GM19035 (cell line): ENCODE results near the gene WDR75.

ENCODE experiments used
- ATAC-seq: cut with Tn5 transposase; IDR thresholded peaks from one replicate; pipeline ENCODE4 v1.9.1; 2021; ENCODE audit not compliant: unreplicated experiment

The WDR75 gene

GRCh38 chr2:189492451-189492850 is 51.2 kb downstream of the WDR75 start:
- no peak for ATAC-seq

GRCh38 chr2:189498205-189498604 is 56.9 kb downstream of the WDR75 start:
- ATAC-seq, result no peak

- no peak for ATAC-seq
Observed at GRCh38 chr2:189499137-189499536, 57.9 kb downstream of the WDR75 start.

- no peak for ATAC-seq
Observed at GRCh38 chr2:189500456-189501160, 59.3 kb downstream of the WDR75 start.

GRCh38 chr2:189501487-189501886 is 60.2 kb downstream of the WDR75 start:
- no peak for ATAC-seq

- no peak for ATAC-seq
Observed at GRCh38 chr2:189502714-189503113, 61.4 kb downstream of the WDR75 start.

- ATAC-seq, result no peak
Observed at GRCh38 chr2:189504238-189504637, 63.0 kb downstream of the WDR75 start.

- no peak for ATAC-seq
Observed at GRCh38 chr2:189505492-189505891, 64.2 kb downstream of the WDR75 start.

- ATAC-seq, result no peak
Observed at GRCh38 chr2:189506514-189506976, 65.3 kb downstream of the WDR75 start.

GRCh38 chr2:189511210-189511959 is 70.1 kb downstream of the WDR75 start:
- no peak for ATAC-seq

- ATAC-seq, result no peak
Observed at GRCh38 chr2:189511960-189512319, 70.7 kb downstream of the WDR75 start.

- no peak for ATAC-seq
Observed at GRCh38 chr2:189512879-189513278, 71.6 kb downstream of the WDR75 start.

GRCh38 chr2:189514104-189514503 is 72.8 kb downstream of the WDR75 start:
- ATAC-seq, result no peak

GRCh38 chr2:189515264-189515663 is 74.0 kb downstream of the WDR75 start:
- no peak for ATAC-seq

GRCh38 chr2:189516546-189516945 is 75.3 kb downstream of the WDR75 start:
- ATAC-seq, result no peak

GRCh38 chr2:189517847-189518535 is 76.7 kb downstream of the WDR75 start:
- ATAC-seq, result no peak

GRCh38 chr2:189519631-189520387 is 78.5 kb downstream of the WDR75 start:
- ATAC-seq, result no peak

- peak; percentile 47 for ATAC-seq
Observed at GRCh38 chr2:189521699-189522434, 80.6 kb downstream of the WDR75 start.

- no peak for ATAC-seq
Observed at GRCh38 chr2:189522435-189523151, 81.3 kb downstream of the WDR75 start.

GRCh38 chr2:189524746-189525145 is 83.5 kb downstream of the WDR75 start:
- ATAC-seq, result no peak
